NCI-H82 treated with DMSO at 0.1 percent for 48 hours (cell line): ENCODE data around the gene WDR4.
"Not testable (repeated sequence)": the region's sequence is repeated elsewhere in the genome, so short reads cannot be mapped to it uniquely, and the experiment has no call there.

Experiments
- DNase-seq: peaks from one replicate; lab custom pipeline; 2025; ENCODE audit not compliant: unreplicated experiment; lab: John Stamatoyannopoulos, UW

The WDR4 gene

GRCh38 chr21:42841156-42841915 lies 38.0 kb downstream of the WDR4 start:
- DNase-seq, result no peak

- no peak for DNase-seq
Observed at GRCh38 chr21:42840411-42841155, 38.8 kb downstream of the WDR4 start.

GRCh38 chr21:42839271-42840231 lies 39.8 kb downstream of the WDR4 start:
- no peak for DNase-seq

GRCh38 chr21:42838212-42838690 lies 41.1 kb downstream of the WDR4 start:
- not testable (repeated sequence) for DNase-seq

- DNase-seq, result no peak
Observed at GRCh38 chr21:42837421-42838211, 41.7 kb downstream of the WDR4 start.

- no peak for DNase-seq
Observed at GRCh38 chr21:42836767-42837301, 42.5 kb downstream of the WDR4 start.

- no peak for DNase-seq
Observed at GRCh38 chr21:42836402-42836666, 43.0 kb downstream of the WDR4 start.

GRCh38 chr21:42835611-42836401 lies 43.5 kb downstream of the WDR4 start:
- DNase-seq, result no peak

GRCh38 chr21:42835211-42835610 lies 44.1 kb downstream of the WDR4 start:
- no peak for DNase-seq

GRCh38 chr21:42834726-42835191 lies 44.6 kb downstream of the WDR4 start:
- no peak for DNase-seq

GRCh38 chr21:42833859-42834725 lies 45.2 kb downstream of the WDR4 start:
- no peak for DNase-seq

GRCh38 chr21:42833439-42833815 lies 45.9 kb downstream of the WDR4 start:
- DNase-seq, result peak; percentile 7

- not testable (repeated sequence) for DNase-seq
Observed at GRCh38 chr21:42832321-42832630, 47.1 kb downstream of the WDR4 start.

- DNase-seq, result no peak
Observed at GRCh38 chr21:42830456-42831455, 48.6 kb downstream of the WDR4 start.

GRCh38 chr21:42829954-42830353 lies 49.4 kb downstream of the WDR4 start:
- DNase-seq, result no peak

GRCh38 chr21:42829417-42829816 lies 49.9 kb downstream of the WDR4 start:
- no peak for DNase-seq

- no peak for DNase-seq
Observed at GRCh38 chr21:42827588-42827987, 51.8 kb downstream of the WDR4 start.
